Measurements from ENCODE around the gene TMEM255A. TPM values are rescaled to one million over a fixed set of nuclear protein-coding genes. Genes with fewer than 3 reads are reported as not detected.
"Not testable (repeated sequence)": the region's sequence is repeated elsewhere in the genome, so short reads cannot be mapped to it uniquely, and the experiment has no call there.

TMEM255A gene
- total RNA-seq, 4 donors from 2014 or later: 3.9 to 7.1 (median 6.1) TPM

GRCh38 chrX:120350450-120351138 is 39.3 kb upstream of the TMEM255A start:
- TF ChIP-seq CTCF (IDR thresholded peaks at IDR 0.05) (no peak), EP300 (IDR thresholded peaks at IDR 0.05) (no peak), POLR2A (IDR thresholded peaks at IDR 0.05) (no peak)
- WGBS, 2 donors: 77% methylated on average over 4 of the region's 4 CpGs
- no peak for DNase-seq (ENCODE audit: low spot score in 2 of 2)
- Histone ChIP-seq H3K36me3 (no peaks in the 10 kb centered on the region), H3K9me3 (no peaks in the 10 kb centered on the region), H3K4me3 (no peak overlapping the region), H3K27me3 (no peaks in the 10 kb centered on the region), H3K4me1 (no peaks in the 10 kb centered on the region), H3K27ac (no peak overlapping the region)

GRCh38 chrX:120344566-120344965 is 33.3 kb upstream of the TMEM255A start:
- not testable (repeated sequence) for H3K36me3 ChIP-seq; DNase-seq (ENCODE audit: low spot score in 2 of 2); H3K4me3 ChIP-seq; H3K4me1 ChIP-seq; H3K27me3 ChIP-seq; H3K27ac ChIP-seq; H3K9me3 ChIP-seq
- WGBS, 2 donors: 84 to 87% methylated on average over 8 to 11 of the region's 11 CpGs

GRCh38 chrX:120336899-120337298 is 25.6 kb upstream of the TMEM255A start:
- Histone ChIP-seq H3K4me1 (no peaks in the 10 kb centered on the region), H3K27ac (no peak overlapping the region), H3K36me3 (no peaks in the 10 kb centered on the region), H3K27me3 (no peaks in the 10 kb centered on the region), H3K9me3 (peaks cover 0 to 35% (median 11%) of the 10 kb centered on the region in 4 donors), H3K4me3 (no peak overlapping the region)
- no peak for TF ChIP-seq POLR2A (IDR thresholded peaks at IDR 0.05)
- no peak for TF ChIP-seq EP300 (IDR thresholded peaks at IDR 0.05)
- TF ChIP-seq CTCF (IDR thresholded peaks at IDR 0.05): no peak
- DNase-seq (ENCODE audit: low spot score in 2 of 2): no peak

- no peak for TF ChIP-seq CTCF (IDR thresholded peaks at IDR 0.05)
- no peak for TF ChIP-seq EP300 (IDR thresholded peaks at IDR 0.05)
- no peak for TF ChIP-seq POLR2A (IDR thresholded peaks at IDR 0.05)
- Histone ChIP-seq H3K9me3 (peaks cover 0 to 35% (median 11%) of the 10 kb centered on the region in 4 donors), H3K4me3 (no peak overlapping the region), H3K27ac (no peak overlapping the region), H3K27me3 (no peaks in the 10 kb centered on the region), H3K36me3 (no peaks in the 10 kb centered on the region), H3K4me1 (no peaks in the 10 kb centered on the region)
- WGBS, 2 donors: 69 to 74% methylated on average over 2 of the region's 2 CpGs
- DNase-seq (ENCODE audit: low spot score in 2 of 2): no peak
These were observed 24.0 kb upstream of the TMEM255A start for GRCh38 chrX:120335289-120335688.

- no peak for DNase-seq (ENCODE audit: low spot score in 2 of 2)
- no peaks in the 10 kb centered on the region for H3K27me3 ChIP-seq
- no peaks in the 10 kb centered on the region for H3K4me1 ChIP-seq
- no peaks in the 10 kb centered on the region for H3K36me3 ChIP-seq
- 78 to 89% methylated on average over 1 of the region's 1 CpG for WGBS, 2 donors
- H3K27ac ChIP-seq: no peak overlapping the region
- TF ChIP-seq EP300 (IDR thresholded peaks at IDR 0.05): no peak
- no peak for TF ChIP-seq CTCF (IDR thresholded peaks at IDR 0.05)
- TF ChIP-seq POLR2A (IDR thresholded peaks at IDR 0.05): no peak
- H3K9me3 ChIP-seq: peaks cover 0 to 29% (median 11%) of the 10 kb centered on the region in 4 donors
- H3K4me3 ChIP-seq: no peak overlapping the region
These were observed 23.3 kb upstream of the TMEM255A start for GRCh38 chrX:120334603-120335002.
